RCC 7860 (cell line): Measurements from ENCODE around the gene TGFB1I1.
"Not testable (repeated sequence)": the region's sequence is repeated elsewhere in the genome, so short reads cannot be mapped to it uniquely, and the experiment has no call there.

ENCODE experiments used
- DNase-seq: peaks from one replicate; pipeline ENCODE4 v3.0.0-alpha.2; 2015; ENCODE audit warnings: low spot score
- FAIRE-seq: peaks from 2 replicates; lab custom pipeline; 2012; peaks lifted over from hg19 to GRCh38; lab: Jason Lieb, UNC

The TGFB1I1 gene

DNA sequence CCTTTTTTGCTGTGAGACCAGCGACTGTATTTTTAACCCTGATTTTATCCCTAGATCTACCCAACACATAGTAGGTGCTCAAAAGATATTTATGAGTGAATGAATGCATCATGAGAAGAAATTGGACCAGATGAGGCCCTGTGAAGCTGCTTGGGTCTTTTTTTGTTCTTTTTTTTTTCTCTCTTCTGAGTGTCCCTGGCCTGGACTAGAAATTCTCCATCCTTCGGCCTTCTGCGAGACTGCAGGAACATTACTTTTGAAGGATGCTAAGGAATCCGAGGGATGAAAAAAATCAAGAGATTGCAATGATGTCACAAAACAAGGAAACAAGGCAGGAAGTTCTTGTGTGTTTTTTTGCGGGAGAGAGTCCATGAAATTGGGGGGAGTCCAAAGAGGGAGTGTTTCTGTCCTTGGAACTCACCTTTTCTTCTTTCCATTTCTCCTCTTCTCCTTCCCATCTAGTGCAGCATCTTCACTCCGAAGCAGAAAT lies 36.8 kb downstream of the TGFB1I1 start:
- DNase-seq (peak; percentile 15), FAIRE-seq (no peak)

DNA sequence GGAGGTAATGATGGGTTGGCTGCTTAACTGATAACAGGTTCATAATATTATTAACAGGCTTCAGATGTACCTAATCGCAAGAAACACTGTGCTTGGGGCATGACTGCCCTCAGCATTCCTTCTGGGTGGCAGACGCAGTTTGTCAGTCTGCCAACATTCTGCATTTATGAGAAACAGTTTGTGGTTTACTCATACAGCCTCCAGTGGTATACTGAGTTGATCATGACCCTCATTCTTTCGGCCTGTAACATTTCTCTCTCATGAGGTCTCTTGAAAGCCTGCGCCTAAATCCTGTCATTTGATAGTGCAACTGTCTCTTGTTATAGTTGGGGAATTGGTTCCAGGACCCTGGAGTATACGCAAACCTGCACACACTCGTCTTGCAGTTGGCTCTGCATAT lies 41.2 kb downstream of the TGFB1I1 start:
- FAIRE-seq (no peak), DNase-seq (peak; percentile 64)

DNA sequence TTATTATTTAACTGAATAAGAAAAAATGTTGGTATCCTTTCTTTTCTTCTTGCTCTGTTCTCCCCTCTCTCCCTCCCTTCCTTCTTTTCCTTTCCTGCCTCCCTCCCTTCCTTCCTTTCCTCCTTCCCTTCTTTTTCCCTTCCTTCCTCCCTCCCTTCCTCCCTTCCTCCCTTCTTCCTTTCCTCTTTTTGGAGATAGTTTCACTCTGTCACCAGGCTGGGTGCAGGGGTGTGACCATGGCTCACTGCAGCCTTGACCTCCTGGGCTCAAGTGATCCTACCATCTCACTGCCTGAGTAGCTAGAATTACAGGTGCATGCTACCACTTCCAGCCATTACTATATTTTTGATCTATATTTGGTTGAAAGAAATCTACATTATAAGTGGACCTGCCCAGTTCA lies 41.9 kb downstream of the TGFB1I1 start:
- no peak for FAIRE-seq
- DNase-seq: no peak

DNA sequence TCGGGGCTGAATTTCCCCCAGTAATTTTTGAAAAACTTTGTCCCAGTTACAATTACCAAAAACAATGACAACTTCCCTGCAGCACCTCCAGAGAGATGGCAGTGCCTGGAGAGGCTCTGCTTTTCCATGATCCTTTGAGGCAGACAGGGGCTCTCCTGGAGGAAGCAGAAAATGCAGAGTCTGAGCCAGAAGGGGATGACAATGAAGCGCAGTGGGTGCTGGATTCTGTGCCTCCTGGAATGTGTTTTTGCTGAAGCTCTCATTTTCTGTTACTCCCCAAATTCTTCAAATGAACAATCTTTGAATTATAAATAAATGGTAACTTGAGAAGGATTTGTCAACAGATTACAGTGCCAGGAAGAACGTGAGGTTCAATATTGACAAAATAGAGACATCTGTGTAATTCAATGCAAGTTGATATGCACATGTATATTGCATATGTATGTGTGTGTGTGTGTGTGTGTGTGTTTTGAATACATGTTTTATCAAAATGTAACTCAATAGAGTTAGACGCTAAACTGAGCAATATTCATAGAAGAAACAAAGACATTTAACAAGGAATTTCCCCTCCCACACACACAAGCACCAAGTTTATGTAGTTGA lies 45.9 kb downstream of the TGFB1I1 start:
- DNase-seq: no peak
- no peak for FAIRE-seq

DNA sequence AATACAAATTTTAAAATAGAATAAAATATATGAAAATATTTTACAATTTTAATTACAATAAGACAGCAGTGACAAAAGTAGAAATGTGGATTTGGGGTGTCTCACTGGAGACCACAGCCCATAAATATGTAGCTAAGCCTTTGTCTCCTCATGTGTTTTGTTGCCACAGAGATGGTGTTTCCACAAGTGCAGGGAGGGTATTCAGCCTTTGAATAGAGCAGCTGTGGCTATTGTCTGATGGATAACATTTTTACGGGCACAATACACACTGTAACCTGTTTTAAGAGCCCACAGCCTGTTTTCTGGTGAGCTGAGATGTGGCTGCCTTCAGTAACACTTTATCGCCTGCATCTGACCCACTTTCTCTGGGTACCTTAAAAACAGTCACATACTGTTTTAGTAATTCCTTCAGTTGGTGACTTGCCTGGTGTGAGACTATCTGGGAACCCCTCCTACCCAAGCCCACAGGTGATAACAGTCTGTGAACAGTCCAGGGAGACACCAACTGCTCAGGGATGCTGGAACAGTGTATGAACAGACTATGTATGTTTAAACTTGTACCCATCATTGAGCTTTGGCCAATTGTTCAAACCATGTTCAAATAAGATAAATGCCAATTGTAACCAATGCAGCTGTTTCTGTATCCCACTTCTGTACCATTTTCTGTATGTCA lies 47.9 kb downstream of the TGFB1I1 start:
- no peak for DNase-seq

DNA sequence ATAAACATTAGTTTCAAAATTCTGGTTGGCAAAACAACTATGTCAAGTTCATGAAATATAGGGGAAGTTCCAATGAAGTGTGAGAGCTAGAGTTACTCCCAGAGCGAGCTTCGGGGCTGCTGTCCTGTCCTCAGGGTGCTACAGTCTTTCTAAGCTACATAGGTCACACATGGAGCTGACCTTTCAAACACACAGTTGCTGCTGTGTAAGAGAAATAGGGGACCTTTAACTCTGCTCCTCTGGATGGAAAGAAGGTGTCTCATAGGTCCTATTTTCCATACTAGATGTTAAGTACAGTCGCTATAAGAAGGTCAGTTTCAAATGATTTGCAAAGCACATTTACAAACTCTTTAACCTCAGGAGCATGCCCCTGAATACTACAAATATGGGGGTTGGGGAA lies 49.4 kb downstream of the TGFB1I1 start:
- FAIRE-seq (no peak), DNase-seq (no peak)

More for the DNA sequence above, 47.9 kb downstream of the TGFB1I1 start:
- no peak for FAIRE-seq

DNA sequence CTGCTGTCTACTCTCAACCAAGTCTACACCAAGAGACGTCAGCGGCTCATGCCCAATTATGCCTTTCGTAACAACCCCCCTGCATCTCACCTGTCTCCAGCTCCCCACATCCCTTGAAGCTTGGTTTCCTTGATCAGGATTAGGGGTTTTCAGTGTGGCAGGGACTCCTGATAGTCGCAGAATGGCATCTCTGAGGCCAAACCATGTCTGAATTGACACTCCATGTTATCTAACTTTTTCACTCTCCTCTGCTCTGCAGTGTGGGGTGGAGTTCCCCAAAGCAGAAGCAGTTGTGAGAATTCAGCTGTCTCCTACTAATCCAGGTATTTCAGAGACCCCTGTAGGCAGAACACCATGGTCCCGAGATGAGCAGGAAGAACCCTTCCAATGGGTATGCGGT lies 50.1 kb downstream of the TGFB1I1 start:
- FAIRE-seq: no peak
- DNase-seq: no peak

DNA sequence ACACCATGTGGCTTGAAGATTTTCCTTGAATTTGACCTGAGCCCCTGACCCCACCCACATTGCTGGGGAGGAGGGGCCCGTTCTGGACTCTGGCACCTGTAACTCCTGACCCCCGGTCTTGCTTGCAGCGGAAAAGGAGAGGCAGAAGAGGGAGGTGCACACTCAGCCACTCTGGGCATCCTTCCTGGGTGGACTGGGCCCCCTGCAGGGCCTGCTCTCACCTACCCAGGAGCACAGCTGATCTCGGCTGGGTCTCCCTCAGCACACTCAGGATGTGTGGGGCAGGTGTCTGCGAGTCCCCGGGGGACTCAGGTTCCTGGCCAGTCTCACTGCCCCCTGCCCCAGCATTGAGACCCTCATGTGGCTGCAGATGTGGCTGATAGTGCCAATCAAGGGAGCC lies 51.8 kb downstream of the TGFB1I1 start:
- not testable (repeated sequence) for FAIRE-seq, DNase-seq

DNA sequence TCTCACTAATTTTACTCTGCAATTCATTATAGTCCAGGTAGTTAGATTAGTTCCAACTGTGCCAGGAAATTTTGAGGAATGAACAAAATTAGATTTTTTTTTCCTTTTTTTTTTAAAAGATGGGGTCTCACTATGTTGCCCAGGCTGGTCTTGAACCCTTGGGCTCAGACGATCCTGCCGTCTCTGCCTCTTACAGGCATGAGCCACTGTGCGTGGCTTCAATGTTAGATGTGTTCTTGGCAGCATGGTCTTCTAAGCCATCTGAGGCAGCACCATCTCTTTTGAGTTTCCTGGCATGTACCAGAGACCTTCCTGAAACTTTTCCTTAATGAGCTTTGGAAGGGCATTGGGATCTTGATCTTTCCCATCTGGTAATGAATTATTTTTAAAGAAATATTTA lies 53.2 kb downstream of the TGFB1I1 start:
- DNase-seq: no peak
- FAIRE-seq: no peak
